ENCODE results near the gene CD93.

Gene CD93

DNA sequence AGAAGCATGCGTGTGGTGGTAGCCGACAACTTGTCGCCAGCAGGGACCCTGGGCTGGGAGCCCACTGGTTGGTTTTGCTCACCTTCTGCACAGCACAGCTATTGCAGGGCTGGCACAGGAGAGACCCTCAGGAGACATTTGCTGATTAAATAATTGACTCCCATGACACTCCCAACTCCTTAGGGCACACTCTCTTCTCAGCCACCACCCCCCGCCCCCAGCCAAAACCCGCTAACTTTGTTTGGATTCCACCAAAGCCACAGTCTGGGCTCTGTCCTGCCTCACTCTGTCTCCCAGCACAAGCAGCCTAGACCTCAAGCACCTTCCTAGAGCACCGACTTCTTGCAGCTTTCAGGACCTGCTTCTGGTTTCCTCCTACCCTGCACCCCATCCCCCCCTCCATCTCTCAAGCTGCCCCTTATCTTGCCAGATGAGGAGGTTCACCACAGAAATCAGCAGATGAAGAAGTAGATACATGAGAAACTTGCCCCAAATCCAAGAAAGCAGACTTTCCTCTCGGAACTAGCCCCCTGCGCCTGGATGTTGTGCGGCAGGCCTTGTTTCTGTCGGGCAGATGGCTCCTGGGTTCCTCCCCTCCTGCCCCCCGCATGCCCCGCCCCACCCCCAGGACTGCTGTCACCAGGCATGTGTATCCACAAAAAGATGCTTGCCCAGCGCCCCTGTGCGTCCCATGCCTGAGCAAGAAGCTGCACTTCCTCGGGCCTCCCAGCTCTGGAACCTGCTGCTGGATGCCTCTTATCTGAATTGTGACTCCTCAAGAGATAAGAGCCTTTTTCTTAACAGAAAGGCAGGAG, 35.0 kb upstream of the CD93 start:
- no peak for ATAC-seq

DNA sequence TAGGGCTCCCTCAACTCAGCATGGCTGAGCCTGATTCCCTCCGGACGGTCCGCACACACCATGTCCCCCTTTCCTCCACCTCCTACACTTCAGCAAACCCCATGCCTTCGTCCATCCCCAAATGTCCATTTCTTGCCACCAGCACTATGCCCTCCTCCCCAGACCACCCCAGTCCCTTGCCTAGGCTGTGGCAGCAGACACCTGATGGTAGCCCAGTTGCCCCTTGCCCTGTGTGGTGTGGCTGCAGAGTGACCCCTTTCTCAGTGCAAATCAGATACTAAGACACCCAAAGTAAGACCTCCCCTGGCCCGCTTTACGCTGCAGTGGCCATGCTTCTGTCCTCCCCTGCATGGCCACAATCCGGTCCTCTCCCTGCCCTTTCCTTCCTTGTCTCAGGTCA, 34.1 kb upstream of the CD93 start:
- ATAC-seq: no peak

DNA sequence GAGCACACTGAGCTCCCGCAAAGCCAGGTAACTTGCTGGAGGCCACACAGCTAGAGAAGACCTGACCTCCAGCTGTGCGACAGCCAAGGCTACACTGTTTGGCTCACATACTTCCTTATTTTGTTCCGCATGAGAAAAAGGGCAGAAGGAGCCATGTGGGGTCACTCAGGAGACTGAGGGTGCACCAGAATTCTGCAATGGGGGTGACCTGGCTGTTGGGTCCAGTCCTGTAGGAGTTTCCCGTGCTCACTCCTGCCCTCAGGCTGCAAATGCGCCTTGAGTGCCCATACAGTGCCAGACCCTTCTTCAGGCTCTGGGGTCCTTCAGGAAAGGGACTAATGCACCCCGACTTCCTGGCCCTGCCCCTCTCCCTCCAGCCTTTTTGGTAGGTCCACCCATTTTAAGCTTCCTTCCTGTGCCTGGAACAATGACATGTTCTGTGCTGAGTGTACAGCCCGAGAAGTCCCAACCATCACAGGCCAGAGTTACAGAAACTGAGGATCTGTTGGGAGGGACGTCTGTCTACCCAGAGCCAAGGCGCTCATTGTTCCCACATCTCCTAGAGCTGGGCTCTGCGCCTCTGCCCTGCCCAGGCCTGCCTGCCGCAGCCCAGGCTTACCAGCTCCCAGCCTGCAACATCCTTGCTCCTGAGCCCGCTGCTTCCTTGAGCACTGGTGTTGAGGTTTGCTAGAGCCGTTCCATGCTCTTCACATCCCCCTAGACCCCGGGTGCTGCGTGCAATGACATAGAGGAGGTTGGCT, 33.5 kb upstream of the CD93 start:
- no peak for ATAC-seq

DNA sequence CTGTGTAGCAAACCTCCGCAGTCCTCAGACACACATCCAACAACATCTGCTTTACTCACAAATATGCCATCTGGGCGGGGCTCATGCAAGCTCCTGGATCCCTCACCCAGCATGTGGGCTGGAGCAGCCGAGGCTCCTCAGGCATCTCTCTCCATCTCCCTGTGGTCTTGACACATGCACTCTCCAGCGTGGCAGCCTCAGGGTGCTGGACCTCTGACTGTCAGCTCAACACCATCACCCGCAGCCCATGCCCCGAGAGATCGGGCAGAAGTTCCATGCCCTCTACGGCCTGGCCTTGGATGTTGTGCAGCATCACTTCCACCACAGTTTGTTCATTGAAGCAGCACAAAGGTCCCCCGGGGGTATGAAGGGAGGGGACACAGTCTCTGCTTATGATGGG, 32.6 kb upstream of the CD93 start:
- ATAC-seq: no peak

DNA sequence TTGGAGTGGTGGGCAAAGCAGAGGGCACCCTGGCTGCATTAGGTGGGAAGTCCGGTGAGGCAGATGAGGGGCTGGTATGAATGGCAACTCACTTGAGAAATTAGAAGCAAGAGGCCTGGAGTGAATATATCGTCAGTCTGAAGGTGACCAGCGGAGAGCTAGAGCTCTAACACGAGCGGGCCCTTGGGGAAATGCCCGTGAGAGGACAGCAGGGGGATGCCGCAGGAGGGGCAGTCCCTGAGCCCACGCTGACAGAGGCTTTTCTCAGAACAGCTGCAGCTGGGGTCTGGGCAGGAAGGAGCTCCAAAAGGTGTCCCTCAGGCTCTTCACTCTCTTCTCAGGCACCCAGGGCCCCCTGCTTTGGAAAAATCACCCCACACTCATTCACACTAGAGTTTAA, 32.0 kb upstream of the CD93 start:
- no peak for ATAC-seq

DNA sequence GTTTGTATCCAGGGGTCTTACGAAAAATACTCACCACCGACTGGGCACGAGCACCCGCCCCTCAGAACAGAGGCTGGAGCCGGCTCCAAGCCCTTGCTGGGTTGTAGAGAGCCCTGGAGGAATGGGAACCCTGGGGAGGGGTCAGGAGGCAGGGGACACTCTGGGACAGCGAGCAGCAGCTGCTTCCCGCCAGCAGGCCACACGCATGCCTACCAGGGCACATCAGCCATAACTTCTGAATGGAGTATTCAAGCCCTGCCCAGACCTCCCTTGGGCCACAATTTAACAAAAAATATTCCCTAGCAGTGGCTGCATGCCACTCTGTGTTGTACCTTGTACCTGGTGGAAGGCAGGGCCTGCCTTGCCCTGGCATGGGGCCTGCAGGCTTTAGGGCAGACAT, 31.6 kb upstream of the CD93 start:
- ATAC-seq: no peak

DNA sequence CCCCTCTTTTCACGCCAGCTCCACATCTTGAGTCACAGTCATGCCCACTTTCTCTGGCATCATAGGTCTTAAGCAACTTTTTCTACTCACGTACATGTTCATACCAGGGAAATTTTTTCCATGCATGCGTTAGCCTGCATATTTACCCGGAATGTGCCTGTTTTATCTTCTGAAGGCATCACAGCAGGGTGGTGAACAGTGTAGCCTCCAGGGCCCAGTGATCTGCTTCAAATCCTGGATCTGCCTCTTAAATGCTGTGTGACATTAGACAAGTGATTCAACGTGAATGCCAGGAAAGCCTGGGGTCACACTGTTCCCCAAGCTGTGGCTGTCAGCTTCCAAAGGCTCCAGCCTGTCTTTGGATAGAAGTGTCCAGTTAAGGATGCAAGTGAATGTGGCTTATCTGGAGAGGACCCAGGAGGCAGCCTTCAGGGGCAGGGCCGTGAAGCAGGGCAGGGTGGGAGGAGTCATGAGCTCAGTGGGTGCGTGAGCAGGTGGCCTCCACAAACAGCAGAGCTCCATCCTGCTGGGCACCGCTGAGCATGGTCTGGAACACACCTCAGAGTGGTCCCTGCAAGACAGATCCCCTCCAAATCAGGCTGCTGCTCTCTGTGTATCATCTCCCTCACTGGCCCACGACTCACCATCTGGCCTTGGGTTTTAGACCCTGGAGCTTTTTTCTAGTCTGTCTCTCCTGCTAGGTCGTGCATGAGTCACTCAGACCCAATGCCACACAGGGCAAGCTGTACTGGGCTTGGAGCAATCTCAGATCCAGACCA, 30.4 kb upstream of the CD93 start:
- ATAC-seq: no peak

DNA sequence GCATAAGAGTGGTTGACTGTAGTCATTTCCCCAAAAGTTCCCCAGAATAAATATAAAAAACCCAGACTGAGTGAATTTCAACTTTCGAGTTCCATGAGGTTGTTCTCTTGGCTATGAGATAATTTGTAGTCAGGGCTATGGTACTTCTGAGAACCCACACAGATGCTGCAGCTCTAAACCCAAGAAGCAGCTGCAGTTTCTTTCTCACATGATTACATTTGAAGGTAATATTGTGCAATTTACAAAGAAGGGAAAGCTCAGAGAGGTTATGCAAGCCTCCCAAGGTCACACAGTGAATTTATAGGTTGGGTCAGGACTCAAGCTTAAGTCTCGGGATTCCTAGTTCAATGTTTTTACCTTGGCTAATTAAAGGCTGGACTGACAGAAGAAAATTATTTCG, 29.7 kb upstream of the CD93 start:
- no peak for ATAC-seq

DNA sequence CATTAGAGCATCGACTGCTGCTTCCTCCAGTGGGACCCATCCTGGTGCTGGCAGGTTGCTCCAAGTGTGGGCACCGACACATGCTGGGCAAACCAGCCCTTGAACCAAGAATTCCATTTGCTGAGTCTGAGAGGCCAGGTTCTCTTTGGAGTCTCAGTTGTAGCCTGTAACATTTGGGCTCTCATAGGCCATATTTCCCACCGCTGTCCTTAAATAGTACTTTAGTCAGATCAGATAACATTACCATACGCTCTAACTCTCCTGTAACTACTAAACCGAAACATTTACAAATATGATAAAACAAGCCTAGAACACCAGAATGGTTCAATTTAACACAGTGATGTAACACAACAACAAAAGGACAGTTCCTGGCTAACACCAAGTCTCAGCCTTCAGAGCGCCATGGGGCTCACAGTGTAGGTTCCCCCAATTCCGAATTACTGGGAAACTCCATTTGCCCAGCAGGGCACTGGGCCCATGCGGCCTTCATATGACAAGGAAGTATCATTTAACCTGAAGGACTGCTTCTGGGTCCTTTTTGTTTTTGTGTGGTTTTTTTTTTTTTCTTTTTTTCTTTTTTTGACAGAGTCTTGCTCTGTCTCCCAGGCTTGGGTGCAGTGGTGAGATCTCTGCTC, 28.4 kb upstream of the CD93 start:
- ATAC-seq: no peak

DNA sequence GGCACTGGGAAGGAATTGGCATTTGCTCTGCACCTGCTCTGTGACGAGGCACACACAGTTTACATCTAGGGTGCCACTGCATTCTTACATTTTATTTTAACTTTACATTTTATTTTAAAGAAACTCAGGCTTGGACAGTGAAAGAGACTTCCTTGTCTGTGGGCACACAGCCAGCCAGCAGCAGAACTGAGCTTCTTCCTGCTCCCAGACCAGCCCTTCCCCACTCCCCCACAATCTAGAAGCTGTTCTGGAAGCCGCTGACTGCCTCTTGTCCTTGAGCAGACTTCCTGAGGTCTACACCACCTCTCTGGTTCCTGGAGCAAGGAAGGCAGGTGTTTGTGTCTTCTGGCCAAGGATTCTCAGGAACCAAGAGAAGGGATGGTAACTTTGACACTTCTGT, 27.9 kb upstream of the CD93 start:
- no peak for ATAC-seq

DNA sequence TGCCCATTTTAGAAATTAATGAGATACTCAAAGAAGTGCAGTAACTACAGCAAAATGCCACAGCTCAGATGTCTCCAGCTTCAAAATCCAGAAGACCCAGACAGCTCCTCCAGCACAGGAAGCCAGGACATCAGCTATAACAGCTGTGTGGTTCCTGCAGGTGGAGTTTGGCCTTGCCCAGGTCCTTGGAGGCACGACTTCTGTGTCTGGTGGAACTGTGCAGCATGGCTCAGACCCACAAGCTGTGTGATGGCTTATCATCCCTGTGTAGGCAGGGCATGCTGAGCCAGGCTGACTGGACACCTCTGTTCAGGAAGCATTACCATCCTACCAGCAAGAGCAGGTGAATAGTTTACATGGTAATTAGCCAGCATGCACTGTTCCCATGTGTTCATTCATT, 26.5 kb upstream of the CD93 start:
- no peak for ATAC-seq

DNA sequence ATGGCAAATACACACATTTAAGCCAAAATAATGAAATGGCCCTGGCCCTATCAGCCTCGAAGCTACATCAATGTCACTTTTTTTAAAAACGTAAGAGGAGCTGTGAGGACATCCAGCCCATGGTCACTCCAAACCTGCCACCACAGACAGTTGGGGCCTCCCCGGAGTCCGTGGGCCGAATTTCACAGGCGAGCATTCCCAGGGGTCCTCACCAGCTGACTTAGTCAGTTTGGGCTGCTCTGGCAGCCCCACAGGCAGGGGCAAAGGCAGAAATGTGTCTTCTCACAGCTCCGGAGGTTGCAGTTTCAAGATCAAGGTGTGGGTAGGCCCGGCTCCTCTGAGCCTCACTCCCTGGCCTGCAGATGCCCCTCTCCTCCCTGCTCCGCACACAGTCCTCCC, 25.8 kb upstream of the CD93 start:
- ATAC-seq: no peak

DNA sequence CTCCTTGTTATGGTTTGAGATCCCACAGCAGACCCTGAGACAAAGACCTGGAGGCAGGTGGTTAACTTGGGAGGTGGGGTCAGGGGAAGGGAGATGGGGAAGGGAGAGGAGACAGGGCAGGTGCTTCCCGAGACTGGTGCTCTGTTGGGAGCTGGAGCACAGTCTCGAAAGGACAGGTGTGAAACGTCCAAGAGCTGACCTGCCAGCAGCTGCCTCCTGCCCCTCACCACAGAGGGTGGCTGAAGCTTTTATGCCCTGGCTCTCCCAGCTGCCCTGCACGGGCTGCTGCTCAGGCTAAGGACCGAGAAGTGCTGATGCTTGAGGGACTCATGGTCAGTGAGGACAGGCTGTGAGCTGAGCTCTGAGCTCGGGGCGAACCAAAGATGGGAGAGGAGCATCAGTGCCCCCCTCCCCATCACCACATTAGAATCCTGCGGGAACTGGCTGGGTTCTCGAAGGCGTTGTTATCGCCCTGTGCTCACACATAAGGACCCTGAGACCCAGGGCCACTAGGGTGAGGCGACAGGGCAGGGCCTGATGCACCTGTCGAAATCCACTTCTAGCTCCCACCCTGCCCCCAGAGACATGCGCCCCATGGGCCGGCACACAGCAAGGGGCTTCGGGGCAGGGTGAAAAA, 25.3 kb upstream of the CD93 start:
- no peak for ATAC-seq

DNA sequence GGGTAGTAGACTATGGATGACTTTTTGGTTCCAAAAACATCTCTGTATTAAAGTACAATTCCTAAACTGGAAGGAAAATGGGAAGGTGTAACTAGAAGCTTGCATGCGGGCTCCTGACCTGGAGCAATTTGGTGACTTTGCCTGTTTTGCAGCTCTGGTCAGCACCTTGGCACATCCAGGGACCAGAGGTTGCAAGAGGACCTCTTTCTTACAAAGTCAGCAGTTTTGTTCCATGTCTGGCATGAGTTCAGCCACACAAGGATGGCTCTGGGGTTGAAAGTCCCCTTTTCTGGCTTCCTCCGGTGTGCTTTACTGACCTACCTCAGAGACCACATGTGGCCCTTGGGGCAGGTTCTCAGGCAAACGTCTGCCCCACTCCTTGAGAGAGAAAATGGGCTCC, 22.7 kb upstream of the CD93 start:
- no peak for ATAC-seq

DNA sequence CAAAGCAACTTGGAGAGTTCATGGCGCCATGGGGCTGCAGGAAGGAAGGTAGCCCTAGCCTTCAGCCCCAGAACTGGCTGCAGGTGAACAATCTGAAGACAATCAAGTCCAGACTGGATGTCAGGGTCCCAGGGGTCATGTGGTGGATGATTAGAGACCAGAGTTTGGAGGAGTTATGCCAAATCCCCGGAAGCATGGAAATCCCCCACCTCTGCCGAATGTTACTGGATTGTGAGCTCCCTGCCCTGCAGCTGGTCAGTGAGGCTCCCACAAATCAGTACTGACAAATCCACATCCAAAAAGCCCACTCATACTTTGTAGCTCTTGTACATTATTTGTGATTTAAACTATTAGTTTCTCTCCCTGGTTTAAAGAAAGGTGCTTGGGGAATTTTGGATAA, 21.3 kb upstream of the CD93 start:
- no peak for ATAC-seq

DNA sequence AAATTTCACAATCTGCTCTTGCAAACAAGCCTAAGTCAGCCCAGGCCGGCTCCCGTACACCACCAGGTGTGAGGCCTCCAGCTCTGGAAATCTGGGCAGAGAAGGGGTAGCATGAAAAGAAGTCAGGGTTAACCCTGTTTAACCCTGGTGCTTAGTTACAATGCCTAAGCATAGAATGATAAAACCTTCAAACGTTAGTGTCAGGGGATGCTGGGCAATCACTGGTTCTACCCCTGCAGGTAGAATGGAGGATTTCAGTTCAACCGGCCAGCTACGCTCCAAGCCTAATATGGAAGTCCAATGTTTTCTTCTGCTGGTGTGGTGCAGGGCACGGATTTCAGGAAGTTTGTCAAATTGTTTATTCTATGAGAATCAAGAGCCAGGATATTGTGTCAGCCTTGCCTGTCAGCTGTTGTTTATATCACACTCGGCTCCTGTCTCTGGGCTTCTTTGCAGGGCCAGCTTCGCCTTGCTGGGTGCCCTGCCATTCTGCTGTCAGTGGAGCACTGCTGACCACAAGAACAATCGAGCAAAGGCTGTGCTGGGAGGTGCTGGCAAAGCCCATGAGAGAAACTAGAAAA, 20.2 kb upstream of the CD93 start:
- ATAC-seq: no peak

DNA sequence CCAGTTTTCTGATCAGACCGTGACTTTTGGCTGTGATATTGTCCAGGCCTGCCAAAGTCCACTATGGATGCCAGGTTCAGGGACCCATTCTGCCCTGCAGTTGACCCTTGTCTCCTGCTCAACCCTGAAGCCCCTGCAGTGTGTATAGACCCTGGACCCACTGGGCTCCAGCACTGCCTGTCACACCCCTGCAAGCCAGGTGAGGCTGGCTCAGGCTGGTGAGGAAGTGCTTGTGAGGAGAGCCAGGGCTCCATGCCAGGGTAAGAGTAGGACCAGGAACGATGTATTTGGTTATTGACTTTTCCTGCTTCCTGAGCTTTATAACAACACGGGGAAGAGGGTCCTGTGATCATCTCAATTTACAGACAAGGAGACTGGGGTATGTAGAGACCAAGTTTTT, 19.1 kb upstream of the CD93 start:
- ATAC-seq: no peak

DNA sequence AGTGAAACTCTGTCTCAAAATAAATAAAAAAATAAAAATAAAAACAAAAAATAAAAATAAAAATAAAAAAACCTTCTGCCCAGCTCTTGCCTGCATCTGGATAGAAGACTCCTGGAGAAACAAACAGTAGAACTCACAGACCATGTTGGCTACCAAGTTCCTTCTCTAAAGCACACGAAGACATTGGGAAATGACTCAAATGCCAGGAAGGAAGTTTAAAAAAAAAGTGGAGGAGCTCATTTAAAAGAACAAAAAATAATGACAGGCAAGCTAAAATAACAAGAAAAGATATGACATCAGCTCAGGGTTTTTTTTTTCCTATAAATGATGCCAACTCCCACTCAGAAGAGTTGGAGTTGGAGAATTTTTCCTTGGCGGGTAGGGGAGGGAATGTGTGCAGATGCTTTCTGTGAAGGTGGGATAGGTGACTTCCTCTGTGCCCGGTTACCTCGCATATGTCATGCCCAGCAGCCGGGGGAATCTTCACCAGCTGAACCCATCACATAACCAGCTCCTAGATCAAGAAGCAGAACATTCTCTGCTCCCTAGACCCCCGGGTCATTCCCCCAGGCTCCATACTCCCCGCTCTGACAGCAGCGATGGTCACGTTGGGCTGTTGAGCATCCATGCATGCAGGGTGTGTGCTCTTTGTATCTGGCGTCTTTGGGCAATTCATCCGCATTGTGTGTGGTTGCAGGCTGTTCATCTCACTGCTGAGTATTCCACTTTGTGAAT, 17.3 kb upstream of the CD93 start:
- ATAC-seq: no peak

DNA sequence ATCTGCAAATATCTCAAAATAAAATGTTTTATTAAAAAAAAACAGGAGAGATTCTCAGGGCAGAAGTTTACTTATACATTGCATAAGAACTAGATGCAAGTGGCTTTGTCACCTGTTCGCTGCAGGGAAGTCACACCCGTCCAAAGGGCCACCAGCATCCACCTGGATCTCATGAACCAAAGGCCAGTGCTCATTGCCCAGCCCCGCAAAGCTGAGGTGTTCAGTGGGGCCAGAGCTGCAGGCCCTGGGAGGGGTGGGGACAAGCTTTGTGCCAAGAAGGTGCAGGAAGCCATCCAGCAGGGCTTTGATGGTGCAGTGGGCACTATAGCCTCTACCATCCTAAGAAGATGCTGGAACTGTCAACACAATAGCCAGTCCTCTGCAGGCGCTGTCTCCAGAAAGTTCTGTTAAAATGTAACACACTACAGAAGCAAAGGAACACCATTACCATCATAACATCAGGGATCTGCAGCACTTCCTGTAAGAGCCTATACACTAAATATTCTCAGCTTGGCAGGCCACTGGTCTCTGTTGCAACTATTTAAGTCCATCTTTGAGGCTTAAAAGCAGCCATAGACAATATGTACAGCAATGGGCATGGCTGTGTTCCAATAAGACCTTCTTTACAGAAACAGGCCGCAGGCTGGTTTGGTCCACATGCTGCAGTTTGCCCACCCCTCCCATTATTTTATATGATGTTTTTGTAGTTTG, 15.7 kb upstream of the CD93 start:
- no peak for ATAC-seq

DNA sequence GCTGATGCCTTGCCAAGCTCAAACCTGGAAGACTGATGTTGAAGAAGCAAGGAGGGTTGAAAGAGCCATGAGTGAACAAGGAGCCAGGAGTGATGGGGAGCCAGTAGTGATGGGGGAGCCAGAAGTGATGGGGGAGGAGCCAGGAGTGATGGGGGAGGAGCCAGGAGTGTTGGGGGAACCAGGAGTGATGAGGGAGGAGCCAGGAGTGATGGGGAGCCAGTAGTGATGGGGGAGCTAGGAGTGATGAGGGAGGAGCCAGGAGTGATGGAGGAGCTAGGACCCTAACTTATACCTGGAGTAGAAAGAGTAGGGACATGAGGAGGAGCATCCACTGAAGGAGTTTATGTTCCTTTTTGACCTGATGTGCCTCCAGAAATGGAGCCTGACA, 14.6 kb upstream of the CD93 start:
- no peak for ATAC-seq
